Measurements from ENCODE around the gene GABRB2. TPM values are rescaled to one million over a fixed set of nuclear protein-coding genes. Genes with fewer than 3 reads are reported as not detected.

Gene GABRB2
- total and polyA plus RNA-seq, 2 experiments from 2014 or later, result 0.11 to 0.94 TPM

DNA sequence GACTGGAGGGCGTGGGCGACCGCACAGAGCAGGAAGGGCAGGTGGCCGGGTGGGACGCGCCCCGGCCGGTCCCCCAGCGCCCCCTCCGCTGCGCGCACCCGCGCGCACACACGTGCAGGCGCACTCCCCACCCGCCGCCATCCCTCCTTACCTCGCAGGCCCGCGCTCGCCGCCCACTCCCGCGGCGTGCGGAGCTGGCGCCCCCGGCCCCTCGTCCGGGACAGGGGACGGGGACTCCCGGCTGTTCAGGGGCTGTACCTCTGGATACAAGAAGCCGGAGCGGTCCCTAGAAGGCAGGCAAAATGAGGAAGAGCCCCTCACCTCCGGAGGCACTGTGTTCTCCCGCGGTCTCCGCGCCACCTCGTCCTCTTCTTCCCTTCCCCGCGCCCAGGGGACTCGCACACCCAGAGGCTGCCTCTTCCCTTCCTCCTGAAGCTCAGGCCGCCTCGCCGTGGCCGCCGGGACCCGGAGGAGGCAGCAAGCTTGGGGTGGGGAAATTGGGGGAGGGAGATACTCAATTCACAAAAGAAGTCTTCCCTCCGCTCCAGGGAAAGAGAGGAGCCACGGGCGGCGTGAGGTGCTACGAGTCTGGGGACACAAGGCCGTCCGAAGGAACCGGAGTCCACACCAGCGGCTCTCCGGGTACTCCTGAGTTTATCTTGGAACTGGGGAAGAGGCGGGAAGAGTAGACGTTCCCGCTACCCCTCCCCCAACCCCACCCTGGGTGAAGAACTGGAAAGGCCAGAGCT, 1.4 kb upstream of the GABRB2 start (continued):
- TF ChIP-seq NANOG (IDR thresholded peaks at IDR 0.05; ENCODE audit: borderline replicate concordance) (no peak), ZNF331 (CRISPR knock-in tag; IDR thresholded peaks at IDR 0.05; ENCODE audit: low read depth) (no peak), EZH2phosphoT487 (IDR thresholded peaks at IDR 0.05; ENCODE audit: unreplicated experiment) (no peak)
- TF ChIP-seq, protein P1, sequence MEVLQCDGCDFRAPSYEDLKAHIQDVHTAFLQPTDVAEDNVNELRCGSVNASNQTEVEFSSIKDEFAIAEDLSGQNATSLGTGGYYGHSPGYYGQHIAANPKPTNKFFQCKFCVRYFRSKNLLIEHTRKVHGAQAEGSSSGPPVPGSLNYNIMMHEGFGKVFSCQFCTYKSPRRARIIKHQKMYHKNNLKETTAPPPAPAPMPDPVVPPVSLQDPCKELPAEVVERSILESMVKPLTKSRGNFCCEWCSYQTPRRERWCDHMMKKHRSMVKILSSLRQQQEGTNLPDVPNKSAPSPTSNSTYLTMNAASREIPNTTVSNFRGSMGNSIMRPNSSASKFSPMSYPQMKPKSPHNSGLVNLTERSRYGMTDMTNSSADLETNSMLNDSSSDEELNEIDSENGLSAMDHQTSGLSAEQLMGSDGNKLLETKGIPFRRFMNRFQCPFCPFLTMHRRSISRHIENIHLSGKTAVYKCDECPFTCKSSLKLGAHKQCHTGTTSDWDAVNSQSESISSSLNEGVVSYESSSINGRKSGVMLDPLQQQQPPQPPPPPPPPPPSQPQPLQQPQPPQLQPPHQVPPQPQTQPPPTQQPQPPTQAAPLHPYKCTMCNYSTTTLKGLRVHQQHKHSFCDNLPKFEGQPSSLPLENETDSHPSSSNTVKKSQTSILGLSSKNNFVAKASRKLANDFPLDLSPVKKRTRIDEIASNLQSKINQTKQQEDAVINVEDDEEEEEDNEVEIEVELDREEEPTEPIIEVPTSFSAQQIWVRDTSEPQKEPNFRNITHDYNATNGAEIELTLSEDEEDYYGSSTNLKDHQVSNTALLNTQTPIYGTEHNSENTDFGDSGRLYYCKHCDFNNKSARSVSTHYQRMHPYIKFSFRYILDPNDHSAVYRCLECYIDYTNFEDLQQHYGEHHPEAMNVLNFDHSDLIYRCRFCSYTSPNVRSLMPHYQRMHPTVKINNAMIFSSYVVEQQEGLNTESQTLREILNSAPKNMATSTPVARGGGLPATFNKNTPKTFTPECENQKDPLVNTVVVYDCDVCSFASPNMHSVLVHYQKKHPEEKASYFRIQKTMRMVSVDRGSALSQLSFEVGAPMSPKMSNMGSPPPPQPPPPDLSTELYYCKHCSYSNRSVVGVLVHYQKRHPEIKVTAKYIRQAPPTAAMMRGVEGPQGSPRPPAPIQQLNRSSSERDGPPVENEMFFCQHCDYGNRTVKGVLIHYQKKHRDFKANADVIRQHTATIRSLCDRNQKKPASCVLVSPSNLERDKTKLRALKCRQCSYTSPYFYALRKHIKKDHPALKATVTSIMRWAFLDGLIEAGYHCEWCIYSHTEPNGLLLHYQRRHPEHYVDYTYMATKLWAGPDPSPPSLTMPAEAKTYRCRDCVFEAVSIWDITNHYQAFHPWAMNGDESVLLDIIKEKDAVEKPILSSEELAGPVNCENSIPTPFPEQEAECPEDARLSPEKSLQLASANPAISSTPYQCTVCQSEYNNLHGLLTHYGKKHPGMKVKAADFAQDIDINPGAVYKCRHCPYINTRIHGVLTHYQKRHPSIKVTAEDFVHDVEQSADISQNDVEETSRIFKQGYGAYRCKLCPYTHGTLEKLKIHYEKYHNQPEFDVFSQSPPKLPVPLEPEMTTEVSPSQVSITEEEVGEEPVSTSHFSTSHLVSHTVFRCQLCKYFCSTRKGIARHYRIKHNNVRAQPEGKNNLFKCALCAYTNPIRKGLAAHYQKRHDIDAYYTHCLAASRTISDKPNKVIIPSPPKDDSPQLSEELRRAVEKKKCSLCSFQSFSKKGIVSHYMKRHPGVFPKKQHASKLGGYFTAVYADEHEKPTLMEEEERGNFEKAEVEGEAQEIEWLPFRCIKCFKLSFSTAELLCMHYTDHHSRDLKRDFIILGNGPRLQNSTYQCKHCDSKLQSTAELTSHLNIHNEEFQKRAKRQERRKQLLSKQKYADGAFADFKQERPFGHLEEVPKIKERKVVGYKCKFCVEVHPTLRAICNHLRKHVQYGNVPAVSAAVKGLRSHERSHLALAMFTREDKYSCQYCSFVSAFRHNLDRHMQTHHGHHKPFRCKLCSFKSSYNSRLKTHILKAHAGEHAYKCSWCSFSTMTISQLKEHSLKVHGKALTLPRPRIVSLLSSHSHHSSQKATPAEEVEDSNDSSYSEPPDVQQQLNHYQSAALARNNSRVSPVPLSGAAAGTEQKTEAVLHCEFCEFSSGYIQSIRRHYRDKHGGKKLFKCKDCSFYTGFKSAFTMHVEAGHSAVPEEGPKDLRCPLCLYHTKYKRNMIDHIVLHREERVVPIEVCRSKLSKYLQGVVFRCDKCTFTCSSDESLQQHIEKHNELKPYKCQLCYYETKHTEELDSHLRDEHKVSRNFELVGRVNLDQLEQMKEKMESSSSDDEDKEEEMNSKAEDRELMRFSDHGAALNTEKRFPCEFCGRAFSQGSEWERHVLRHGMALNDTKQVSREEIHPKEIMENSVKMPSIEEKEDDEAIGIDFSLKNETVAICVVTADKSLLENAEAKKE (CRISPR knock-in tag; IDR thresholded peaks at IDR 0.05), result no peak
- TF ChIP-seq, protein P2, sequence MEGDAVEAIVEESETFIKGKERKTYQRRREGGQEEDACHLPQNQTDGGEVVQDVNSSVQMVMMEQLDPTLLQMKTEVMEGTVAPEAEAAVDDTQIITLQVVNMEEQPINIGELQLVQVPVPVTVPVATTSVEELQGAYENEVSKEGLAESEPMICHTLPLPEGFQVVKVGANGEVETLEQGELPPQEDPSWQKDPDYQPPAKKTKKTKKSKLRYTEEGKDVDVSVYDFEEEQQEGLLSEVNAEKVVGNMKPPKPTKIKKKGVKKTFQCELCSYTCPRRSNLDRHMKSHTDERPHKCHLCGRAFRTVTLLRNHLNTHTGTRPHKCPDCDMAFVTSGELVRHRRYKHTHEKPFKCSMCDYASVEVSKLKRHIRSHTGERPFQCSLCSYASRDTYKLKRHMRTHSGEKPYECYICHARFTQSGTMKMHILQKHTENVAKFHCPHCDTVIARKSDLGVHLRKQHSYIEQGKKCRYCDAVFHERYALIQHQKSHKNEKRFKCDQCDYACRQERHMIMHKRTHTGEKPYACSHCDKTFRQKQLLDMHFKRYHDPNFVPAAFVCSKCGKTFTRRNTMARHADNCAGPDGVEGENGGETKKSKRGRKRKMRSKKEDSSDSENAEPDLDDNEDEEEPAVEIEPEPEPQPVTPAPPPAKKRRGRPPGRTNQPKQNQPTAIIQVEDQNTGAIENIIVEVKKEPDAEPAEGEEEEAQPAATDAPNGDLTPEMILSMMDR (conservative IDR thresholded peaks at IDR 0.05; ENCODE audit: low read depth in 2 of 2), result no peak

DNA sequence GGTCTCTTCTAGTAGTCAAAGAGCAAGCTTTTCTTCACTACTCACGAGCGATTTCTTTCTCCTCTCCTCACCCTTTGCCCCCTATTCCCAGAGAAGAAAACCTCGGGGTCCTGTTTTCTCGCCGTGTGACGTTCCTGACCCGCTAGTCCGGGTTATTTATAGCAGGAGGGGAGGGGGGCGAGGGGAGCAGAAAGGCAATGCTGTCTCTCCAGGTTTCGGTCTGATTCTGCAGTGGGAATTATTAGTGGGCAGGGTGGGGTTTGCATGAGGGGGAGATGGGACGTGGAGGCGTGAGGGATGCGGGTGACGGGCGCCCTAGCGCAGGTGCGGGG, 847 bp upstream of the GABRB2 start:
- 0 out of 2 replicates have a peak, but pooled peaks cover 3% of the 10 kb centered on the region for H3K9me2 ChIP-seq (ENCODE audit: insufficient read depth)
- Mint-ChIP-seq H3K27me3 (ENCODE audit: insufficient read depth, low read depth, poor library complexity) (peaks cover 60% of the 10 kb centered on the region), H3K4me1 (peaks cover 24% of the 10 kb centered on the region), H3K9me3 (peaks cover 5% of the 10 kb centered on the region; the same call in 2 of the 3 replicates), H3K4me3 (peak overlapping the region; percentile 82), H3K27ac (no peak overlapping the region), H3K36me3 (ENCODE audit: low read depth) (no peaks in the 10 kb centered on the region)
- DNase-seq (ENCODE audit: low spot score) (peak; percentile 8), ATAC-seq (no peak)
- TF ChIP-seq CREB1 (CRISPR knock-in tag; IDR thresholded peaks at IDR 0.05; ENCODE audit: low read depth), result no peak
- H3K27me3 ChIP-seq (ENCODE audit: insufficient read depth), result peaks cover 83% of the 10 kb centered on the region
- H2AFZ ChIP-seq, result peak overlapping the region; percentile 97
- H3F3A ChIP-seq (replicated peaks; ENCODE audit: low read depth), result peaks cover 7% of the 10 kb centered on the region; the same call in 1 of the 2 replicates
- H4K20me1 ChIP-seq (replicated peaks; ENCODE audit: insufficient read depth), result peaks cover 5% of the 10 kb centered on the region; the same call in 1 of the 2 replicates
- peaks cover 21% of the 10 kb centered on the region for H3K4me1 ChIP-seq (ENCODE audit: insufficient read depth)
- no peaks in the 10 kb centered on the region for H3K79me2 ChIP-seq (replicated peaks; ENCODE audit: insufficient read depth)
- H3K4me3 ChIP-seq, result peak overlapping the region; percentile 75
- no peak overlapping the region for H3K27ac ChIP-seq (ENCODE audit: low read depth)
- H3K36me3 ChIP-seq (ENCODE audit: insufficient read depth), result no peaks in the 10 kb centered on the region
- peak overlapping the region; percentile 93 for H3K4me2 ChIP-seq

Measured in GM23338 (cell line).